Measurements from ENCODE around the gene SRRM3. TPM values are rescaled to one million over a fixed set of nuclear protein-coding genes. Genes with fewer than 3 reads are reported as not detected.

The SRRM3 gene
- total RNA-seq, 1 experiment from 2014 or later = 12.7 TPM

GRCh38 chr7:76261329-76261728, 59.6 kb downstream of the SRRM3 start:
- H3K27ac ChIP-seq (ENCODE audit: low read depth, low read length) = no peak overlapping the region
- no peaks in the 10 kb centered on the region for H4K20me1 ChIP-seq (ENCODE audit: insufficient read depth)
- CTCF ChIA-PET = interaction anchor here (0.6 to 2.8 kb wide), 3 partner anchors 30 to 83 kb away, joined by 3 to 24 read pairs (median 8); no protein-coding TSS in a partner anchor

DNA sequence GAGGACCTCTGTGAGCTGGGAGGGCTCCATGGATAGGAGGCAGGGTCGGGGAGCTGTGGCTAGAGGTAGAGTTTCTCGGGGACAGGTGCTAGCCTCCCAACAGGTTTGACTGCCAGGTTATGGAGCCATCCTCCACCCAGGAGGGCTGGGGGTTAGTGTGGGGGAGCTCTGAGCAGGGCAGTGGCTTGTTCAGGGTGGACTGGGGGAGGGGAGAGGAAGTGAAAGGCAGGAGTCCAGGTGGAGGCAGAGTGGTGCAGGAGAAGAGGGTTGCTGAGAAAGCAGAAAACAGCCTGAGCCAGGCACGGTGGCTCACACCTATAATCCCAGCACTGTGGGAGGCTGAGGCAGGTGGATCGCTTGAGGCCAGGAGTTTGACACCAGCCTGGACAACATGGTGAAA, 60.2 kb downstream of the SRRM3 start:
- no peaks in the 10 kb centered on the region for H3K9me2 ChIP-seq (ENCODE audit: insufficient read depth)
- H2AFZ ChIP-seq (ENCODE audit: low read depth, low read length, poor library complexity, severe bottlenecking) = no peak overlapping the region
- no peak overlapping the region for H3K27ac ChIP-seq (ENCODE audit: low read depth, low read length)
- H3K9me3 ChIP-seq (ENCODE audit: control insufficient read depth in 1 of 2, insufficient read depth in 1 of 2, low read depth in 1 of 2, low read length in 2 of 2) = no peaks in the 10 kb centered on the region
- H3K4me1 ChIP-seq (ENCODE audit: control insufficient read depth in 1 of 2, insufficient read depth in 2 of 2, low read length in 2 of 2) = peaks cover 4 to 19% of the 10 kb centered on the region in 2 experiments; a peak in 3 of 4 replicates
- H3K36me3 ChIP-seq (ENCODE audit: control insufficient read depth in 1 of 2, insufficient read depth in 2 of 2, low read length in 2 of 2) = no peaks in the 10 kb centered on the region
- ChIA-PET CTCF (interaction anchor here (0.6 to 3.6 kb wide), 12 partner anchors 12 to 224 kb away, joined by 3 to 24 read pairs (median 4); no protein-coding TSS in a partner anchor), RAD21 (ENCODE audit: low non-redundant PET in 1 of 2, low total read pairs in 2 of 2, uncharacterized antibody in 2 of 2, unreplicated experiment in 2 of 2) (interaction anchor here in 1 of 2 experiments (1.9 kb wide), 1 partner anchor 84 kb away, joined by 8 read pairs; no protein-coding TSS in a partner anchor), POLR2A (no interaction called here)
- intact Hi-C loops (cut with micrococcal nuclease) = no loop called here
- no TSS peak for BruUV-seq (replicated peaks)
- H3K9ac ChIP-seq (ENCODE audit: low read length) = no peak overlapping the region
- no peaks in the 10 kb centered on the region for H3K79me2 ChIP-seq (ENCODE audit: insufficient read depth, low read length)
- no peaks in the 10 kb centered on the region for H3K27me3 ChIP-seq (ENCODE audit: insufficient read depth, low read length)
- no peaks in the 10 kb centered on the region for H4K20me1 ChIP-seq (ENCODE audit: insufficient read depth)
- ATAC-seq (no peak), DNase-seq (ENCODE audit: low read depth, low spot score) (no peak)
- no peak overlapping the region for H3K4me3 ChIP-seq (replicated peaks in 1 of 2; ENCODE audit: low read depth in 1 of 2, low read length in 2 of 2)
- no peak overlapping the region for H3K4me2 ChIP-seq (ENCODE audit: low read length)
- TF ChIP-seq SRF (IDR thresholded peaks at IDR 0.05; ENCODE audit: low read depth) (no peak), EGR1 (IDR thresholded peaks at IDR 0.05; ENCODE audit: low read depth) (no peak), POLR2A (IDR thresholded peaks at IDR 0.05; ENCODE audit: borderline replicate concordance, extremely low read depth, insufficient read depth, insufficient read length) (no peak), TCF7L2 (IDR thresholded peaks at IDR 0.05; ENCODE audit: borderline replicate concordance, extremely low read depth, insufficient read depth, insufficient read length) (no peak), CEBPB (IDR thresholded peaks at IDR 0.05; ENCODE audit: low read depth) (no peak), EZH2phosphoT487 (IDR thresholded peaks at IDR 0.05; ENCODE audit: borderline replicate concordance) (no peak), EZH2 (IDR thresholded peaks at IDR 0.05) (no peak), YY1 (IDR thresholded peaks at IDR 0.05; ENCODE audit: extremely low read depth, insufficient replicate concordance, low read depth, low read length) (no peak), CBX3 (IDR thresholded peaks at IDR 0.05; ENCODE audit: low read depth) (no peak), ELF1 (IDR thresholded peaks at IDR 0.05; ENCODE audit: borderline replicate concordance, low read depth) (no peak)
- TF ChIP-seq, protein P1, sequence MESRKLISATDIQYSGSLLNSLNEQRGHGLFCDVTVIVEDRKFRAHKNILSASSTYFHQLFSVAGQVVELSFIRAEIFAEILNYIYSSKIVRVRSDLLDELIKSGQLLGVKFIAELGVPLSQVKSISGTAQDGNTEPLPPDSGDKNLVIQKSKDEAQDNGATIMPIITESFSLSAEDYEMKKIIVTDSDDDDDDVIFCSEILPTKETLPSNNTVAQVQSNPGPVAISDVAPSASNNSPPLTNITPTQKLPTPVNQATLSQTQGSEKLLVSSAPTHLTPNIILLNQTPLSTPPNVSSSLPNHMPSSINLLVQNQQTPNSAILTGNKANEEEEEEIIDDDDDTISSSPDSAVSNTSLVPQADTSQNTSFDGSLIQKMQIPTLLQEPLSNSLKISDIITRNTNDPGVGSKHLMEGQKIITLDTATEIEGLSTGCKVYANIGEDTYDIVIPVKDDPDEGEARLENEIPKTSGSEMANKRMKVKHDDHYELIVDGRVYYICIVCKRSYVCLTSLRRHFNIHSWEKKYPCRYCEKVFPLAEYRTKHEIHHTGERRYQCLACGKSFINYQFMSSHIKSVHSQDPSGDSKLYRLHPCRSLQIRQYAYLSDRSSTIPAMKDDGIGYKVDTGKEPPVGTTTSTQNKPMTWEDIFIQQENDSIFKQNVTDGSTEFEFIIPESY (IDR thresholded peaks at IDR 0.05; ENCODE audit: extremely low read depth, insufficient replicate concordance, low read length) = no peak
- TF ChIP-seq, protein P2, sequence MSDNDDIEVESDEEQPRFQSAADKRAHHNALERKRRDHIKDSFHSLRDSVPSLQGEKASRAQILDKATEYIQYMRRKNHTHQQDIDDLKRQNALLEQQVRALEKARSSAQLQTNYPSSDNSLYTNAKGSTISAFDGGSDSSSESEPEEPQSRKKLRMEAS (IDR thresholded peaks at IDR 0.05) = no peak
- TF ChIP-seq, protein P3, sequence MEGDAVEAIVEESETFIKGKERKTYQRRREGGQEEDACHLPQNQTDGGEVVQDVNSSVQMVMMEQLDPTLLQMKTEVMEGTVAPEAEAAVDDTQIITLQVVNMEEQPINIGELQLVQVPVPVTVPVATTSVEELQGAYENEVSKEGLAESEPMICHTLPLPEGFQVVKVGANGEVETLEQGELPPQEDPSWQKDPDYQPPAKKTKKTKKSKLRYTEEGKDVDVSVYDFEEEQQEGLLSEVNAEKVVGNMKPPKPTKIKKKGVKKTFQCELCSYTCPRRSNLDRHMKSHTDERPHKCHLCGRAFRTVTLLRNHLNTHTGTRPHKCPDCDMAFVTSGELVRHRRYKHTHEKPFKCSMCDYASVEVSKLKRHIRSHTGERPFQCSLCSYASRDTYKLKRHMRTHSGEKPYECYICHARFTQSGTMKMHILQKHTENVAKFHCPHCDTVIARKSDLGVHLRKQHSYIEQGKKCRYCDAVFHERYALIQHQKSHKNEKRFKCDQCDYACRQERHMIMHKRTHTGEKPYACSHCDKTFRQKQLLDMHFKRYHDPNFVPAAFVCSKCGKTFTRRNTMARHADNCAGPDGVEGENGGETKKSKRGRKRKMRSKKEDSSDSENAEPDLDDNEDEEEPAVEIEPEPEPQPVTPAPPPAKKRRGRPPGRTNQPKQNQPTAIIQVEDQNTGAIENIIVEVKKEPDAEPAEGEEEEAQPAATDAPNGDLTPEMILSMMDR (IDR thresholded peaks at IDR 0.05 in 2 of 3, conservative IDR thresholded peaks at IDR 0.05 in 1 of 3; ENCODE audit: borderline replicate concordance in 1 of 3, insufficient read depth in 1 of 3, low read depth in 2 of 3, low read length in 2 of 3) = no peak

More at GRCh38 chr7:76261329-76261728, 59.6 kb downstream of the SRRM3 start:
- Histone ChIP-seq H3K4me3 (replicated peaks in 1 of 2; ENCODE audit: low read depth in 1 of 2, low read length in 2 of 2) (no peak overlapping the region), H3K36me3 (ENCODE audit: control insufficient read depth in 1 of 2, insufficient read depth in 2 of 2, low read length in 2 of 2) (no peaks in the 10 kb centered on the region), H3K9ac (ENCODE audit: low read length) (no peak overlapping the region), H3K79me2 (ENCODE audit: insufficient read depth, low read length) (no peaks in the 10 kb centered on the region), H3K9me3 (ENCODE audit: control insufficient read depth in 1 of 2, insufficient read depth in 1 of 2, low read depth in 1 of 2, low read length in 2 of 2) (no peaks in the 10 kb centered on the region), H3K9me2 (ENCODE audit: insufficient read depth) (no peaks in the 10 kb centered on the region), H2AFZ (ENCODE audit: low read depth, low read length, poor library complexity, severe bottlenecking) (no peak overlapping the region), H3K27me3 (ENCODE audit: insufficient read depth, low read length) (no peaks in the 10 kb centered on the region), H3K4me2 (ENCODE audit: low read length) (no peak overlapping the region), H3K4me1 (ENCODE audit: control insufficient read depth in 1 of 2, insufficient read depth in 2 of 2, low read length in 2 of 2) (peaks cover 4 to 19% of the 10 kb centered on the region in 2 experiments; a peak in 3 of 4 replicates)
- intact Hi-C loops (cut with micrococcal nuclease) = no loop called here
- ChIA-PET POLR2A (no interaction called here), RAD21 (ENCODE audit: low non-redundant PET in 1 of 2, low total read pairs in 2 of 2, uncharacterized antibody in 2 of 2, unreplicated experiment in 2 of 2) (no interaction called here)
- DNase-seq (ENCODE audit: low read depth, low spot score) (no peak), ATAC-seq (no peak)
- no peak for TF ChIP-seq ELF1 (IDR thresholded peaks at IDR 0.05; ENCODE audit: borderline replicate concordance, low read depth)
- TF ChIP-seq ZFX (IDR thresholded peaks at IDR 0.05) = no peak
- no peak for TF ChIP-seq CEBPB (IDR thresholded peaks at IDR 0.05; ENCODE audit: low read depth)
- TF ChIP-seq SIN3A (IDR thresholded peaks at IDR 0.05; ENCODE audit: low read depth) = no peak
- TF ChIP-seq FOSL1 (IDR thresholded peaks at IDR 0.05; ENCODE audit: low read depth) = no peak
- BruUV-seq (replicated peaks) = no TSS peak

Measured in HCT116 (cell line).